Fibroblast of villous mesenchyme (primary cell): ENCODE results near the gene CLIP3. TPM values are rescaled to one million over a fixed set of nuclear protein-coding genes. Genes with fewer than 3 reads are reported as not detected.
A peak's percentile ranks its signal among the peaks of the same experiment; 100 is the strongest.
"Not testable (repeated sequence)": the region's sequence is repeated elsewhere in the genome, so short reads cannot be mapped to it uniquely, and the experiment has no call there.

ENCODE experiments used
- DNase-seq: peaks from one replicate; pipeline ENCODE4 v3.0.0-alpha.2; 2010; ENCODE audit warnings: low read depth
- H3K4me3 ChIP-seq: 2 replicates; pipeline ENCODE4 v1.5.1; 2011; ENCODE audit warnings: low read depth, mild to moderate bottlenecking, low read length
- CTCF ChIP-seq: IDR thresholded peaks from 2 replicates; pipeline ENCODE4 v1.5.1; 2012; ENCODE audit warnings: low read depth, mild to moderate bottlenecking, low read length; ENCODE audit not compliant: insufficient read depth
- total RNA-seq: library from RNA; depleted of rRNA; stranded (reverse); fragments of >200 nt; gene quantifications from 2 replicates; pipeline ENCODE4 v1.2.3, GENCODE V29; 2012

CLIP3 gene
- total RNA-seq: 16.4 and 17.3 TPM in 2 replicates

- peak; percentile 60 for DNase-seq
- no peak for TF ChIP-seq CTCF
Measured at GRCh38 chr19:36032251-36033104, at the start of gene CLIP3. TSS of gene CLIP3 (minus strand) at chr19:36032873. CDS start at chr19:36032357, 516 bp downstream.

GRCh38 chr19:36081894-36082293 is 49.2 kb upstream of the CLIP3 start:
- no peak overlapping the region for H3K4me3 ChIP-seq
- DNase-seq: no peak
- TF ChIP-seq CTCF: no peak

More at GRCh38 chr19:36032251-36033104, at the start of gene CLIP3:
- H3K4me3 ChIP-seq: peak within 1 kb of the TSS; percentile 85

GRCh38 chr19:36081385-36081784 is 48.7 kb upstream of the CLIP3 start:
- TF ChIP-seq CTCF: no peak
- DNase-seq: no peak
- no peak overlapping the region for H3K4me3 ChIP-seq

- no peak for TF ChIP-seq CTCF
- DNase-seq: no peak
Measured at GRCh38 chr19:36079389-36079945, 46.8 kb upstream of the CLIP3 start.

GRCh38 chr19:36073121-36073876 is 40.6 kb upstream of the CLIP3 start:
- no peak for DNase-seq
- no peak for TF ChIP-seq CTCF
- H3K4me3 ChIP-seq: no peak overlapping the region

More at GRCh38 chr19:36079389-36079945, 46.8 kb upstream of the CLIP3 start:
- H3K4me3 ChIP-seq: no peak overlapping the region

GRCh38 chr19:36072081-36072480 is 39.4 kb upstream of the CLIP3 start:
- no peak for TF ChIP-seq CTCF
- no peak for DNase-seq
- no peak overlapping the region for H3K4me3 ChIP-seq

GRCh38 chr19:36068810-36069499 is 36.3 kb upstream of the CLIP3 start:
- not testable (repeated sequence) for H3K4me3 ChIP-seq, DNase-seq
